Posterior vena cava (tissue), 2 donors: ENCODE data around the gene NUP205. TPM values are rescaled to one million over a fixed set of nuclear protein-coding genes. Genes with fewer than 3 reads are reported as not detected.
"Not testable (repeated sequence)": the region's sequence is repeated elsewhere in the genome, so short reads cannot be mapped to it uniquely, and the experiment has no call there.

Experiments
- DNase-seq: peaks from one replicate; pipeline ENCODE4 v3.0.0-alpha.2; 2020; ENCODE audit warnings: low spot score
- intact Hi-C, 2 donors: fragments of 100-400 bp; cut with DNase I; formaldehyde crosslinking; loops; one replicate each; pipeline versions ENCODE4 v1.14.1 to v1.14.2; 2022 to 2023
- total RNA-seq, 2 donors: library from RNA; stranded (reverse); fragmentation: NEBNext Ultra II Directional; extraction: Animal tissue kit (Norgen Biotek cat#: 25700); gene quantifications; one replicate each; pipeline ENCODE4 v1.2.1, GENCODE V29; 2021
- donor health status: DM: yes; HTN: yes; CAD: no.
- donor health status: DM: yes; HTN: yes; CAD: no.

NUP205 gene
- total RNA-seq, 2 donors from 2014 or later = 42.1 to 51.6 TPM

DNA sequence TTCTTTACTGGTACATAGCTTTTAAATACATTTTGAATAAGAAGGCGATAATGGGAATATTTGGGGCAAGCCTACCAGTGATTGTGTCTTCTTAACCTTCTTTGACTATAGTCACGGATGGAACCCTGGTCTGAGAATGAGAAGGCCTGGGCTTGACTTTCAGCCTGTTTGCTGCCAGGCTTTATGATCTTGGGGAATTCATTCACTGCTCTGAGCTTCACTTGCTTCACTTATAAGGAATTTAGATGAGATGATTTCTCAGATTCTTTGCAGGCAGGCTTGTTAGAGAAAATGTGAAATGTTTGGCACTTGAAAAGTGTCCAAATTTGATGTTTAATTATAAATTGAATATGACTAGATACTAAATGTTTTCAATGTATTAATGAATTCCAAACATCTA, 42.5 kb downstream of the NUP205 start:
- no peak for DNase-seq
- intact Hi-C loops = no loop called here

GRCh38 chr7:135601182-135601581, 43.5 kb downstream of the NUP205 start:
- intact Hi-C loops = no loop called here
- no peak for DNase-seq

GRCh38 chr7:135602304-135602703, 44.6 kb downstream of the NUP205 start:
- intact Hi-C loops = no loop called here
- DNase-seq = no peak

DNA sequence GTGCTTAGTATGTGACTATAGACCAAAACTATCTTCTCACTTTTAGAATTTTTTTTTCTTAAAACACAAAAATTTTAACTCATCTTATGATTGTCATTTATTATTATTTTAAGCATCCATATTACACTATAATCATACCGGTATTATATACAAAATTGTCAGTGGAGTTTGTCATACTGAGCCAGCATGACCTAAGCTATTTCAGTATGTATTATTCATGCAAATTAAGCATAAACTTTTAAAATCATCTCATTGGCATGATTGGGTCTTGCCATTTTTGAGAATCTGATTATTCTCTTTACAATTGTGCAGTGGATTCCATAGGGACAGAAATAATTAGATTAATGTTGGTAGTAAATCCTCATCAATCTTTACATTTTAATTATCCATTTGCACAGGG, 58.4 kb downstream of the NUP205 start:
- intact Hi-C loops = no loop called here

DNA sequence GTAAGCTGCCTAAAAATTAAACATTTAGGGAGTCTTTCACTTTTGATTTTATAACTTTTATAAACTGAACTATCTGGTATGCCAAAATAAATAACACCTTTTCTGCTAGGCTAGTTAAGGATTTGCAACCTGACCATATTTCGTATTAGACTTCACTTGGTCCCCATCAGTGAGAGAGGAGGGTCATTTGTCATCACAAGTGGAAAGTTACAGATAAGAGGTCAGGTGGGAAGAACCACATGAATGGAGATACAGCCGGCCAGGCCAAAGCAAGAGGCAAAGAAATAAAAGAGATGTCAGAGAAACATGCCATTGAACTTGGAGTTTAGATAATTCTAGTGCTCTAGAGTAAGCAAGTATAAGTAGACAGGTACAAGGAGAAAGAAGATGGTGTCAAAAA, 60.1 kb downstream of the NUP205 start:
- DNase-seq = no peak
- intact Hi-C loops = no loop called here

More for the DNA sequence above, 58.4 kb downstream of the NUP205 start:
- no peak for DNase-seq

DNA sequence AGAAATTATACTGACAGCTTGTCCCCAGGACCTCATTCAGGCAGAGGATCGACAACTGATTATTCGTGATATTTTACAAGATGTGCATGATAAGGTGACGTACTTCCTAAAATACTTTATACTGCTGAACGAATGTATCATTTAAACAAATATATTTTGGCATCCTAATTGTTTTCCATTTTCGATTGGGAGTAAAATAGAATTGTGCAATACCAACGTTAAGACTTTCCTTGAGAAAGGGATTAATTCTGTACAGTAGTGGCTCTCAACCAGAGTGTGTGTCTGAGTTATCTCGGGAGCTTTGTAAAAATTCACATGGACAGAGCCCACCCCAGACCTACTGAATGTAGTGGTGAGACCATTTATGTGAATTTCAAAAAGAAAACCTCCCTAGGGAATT, 60.8 kb downstream of the NUP205 start:
- intact Hi-C loops = no loop called here
- no peak for DNase-seq

GRCh38 chr7:135620447-135620846, 62.7 kb downstream of the NUP205 start:
- intact Hi-C loops = no loop called here
- DNase-seq = no peak

- intact Hi-C loops = no loop called here
- no peak for DNase-seq
Observed at GRCh38 chr7:135620980-135621850, 63.5 kb downstream of the NUP205 start.

GRCh38 chr7:135634191-135634878, 76.6 kb downstream of the NUP205 start:
- intact Hi-C loops = no loop called here
- no peak for DNase-seq

GRCh38 chr7:135639690-135640089, 82.0 kb downstream of the NUP205 start:
- intact Hi-C loops = loop anchor here in 1 of 2 donors (10.0 kb wide), 1 partner anchor 355 kb away; no protein-coding TSS in a partner anchor
- not testable (repeated sequence) for DNase-seq

GRCh38 chr7:135644154-135644553, 86.4 kb downstream of the NUP205 start:
- no peak for DNase-seq
- intact Hi-C loops = loop anchor here in 1 of 2 donors (10.0 kb wide), 1 partner anchor 359 kb away; no protein-coding TSS in a partner anchor

- DNase-seq = no peak
- intact Hi-C loops = loop anchor here in 1 of 2 donors (10.0 kb wide), 1 partner anchor 360 kb away; no protein-coding TSS in a partner anchor
Observed at GRCh38 chr7:135644729-135645128, 87.0 kb downstream of the NUP205 start.

- intact Hi-C loops = loop anchor here in 1 of 2 donors (10.0 kb wide), 1 partner anchor 361 kb away; no protein-coding TSS in a partner anchor
- no peak for DNase-seq
Observed at GRCh38 chr7:135645296-135645904, 87.7 kb downstream of the NUP205 start.

DNA sequence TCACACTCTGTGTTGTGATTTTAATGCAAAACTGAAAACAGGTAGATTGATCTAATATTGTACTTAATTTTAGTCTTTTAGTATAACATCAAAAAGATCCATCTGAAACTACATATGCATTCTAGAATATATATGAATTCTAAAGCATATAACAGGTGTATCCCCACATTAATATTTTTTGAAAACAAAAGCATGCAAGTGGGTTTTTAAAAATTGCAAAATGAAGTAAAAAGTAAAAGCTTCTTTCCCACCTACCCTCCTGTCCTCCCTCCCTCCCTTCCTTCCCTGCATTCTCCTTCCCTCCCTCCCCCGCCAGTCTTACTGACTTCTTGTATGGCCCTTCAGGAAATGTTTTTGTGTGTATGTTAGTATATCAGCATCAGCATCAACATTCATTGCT, 90.0 kb downstream of the NUP205 start:
- intact Hi-C loops = loop anchor here in 1 of 2 donors (10.0 kb wide), 1 partner anchor 363 kb away; no protein-coding TSS in a partner anchor
- no peak for DNase-seq

DNA sequence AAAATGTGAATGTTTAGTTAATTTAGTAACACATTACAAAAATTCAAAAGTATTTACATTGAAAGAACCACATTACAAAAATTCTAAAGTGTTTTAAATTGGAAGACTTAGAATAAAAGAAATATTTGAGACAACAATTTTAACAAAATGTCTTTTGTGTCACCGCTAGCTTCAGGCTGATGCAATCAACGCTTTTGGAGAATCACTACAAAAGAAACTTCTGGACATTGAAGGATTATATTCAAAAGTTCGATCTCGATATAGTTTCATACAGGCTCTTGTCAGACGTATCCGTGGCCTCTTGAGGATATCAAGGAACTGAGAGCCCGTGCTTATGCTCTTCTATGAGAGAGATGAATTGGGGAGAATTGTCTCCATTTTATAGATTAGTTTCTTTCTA, 90.5 kb downstream of the NUP205 start:
- no peak for DNase-seq
- intact Hi-C loops = loop anchor here in 1 of 2 donors (10.0 kb wide), 1 partner anchor 363 kb away; no protein-coding TSS in a partner anchor

DNA sequence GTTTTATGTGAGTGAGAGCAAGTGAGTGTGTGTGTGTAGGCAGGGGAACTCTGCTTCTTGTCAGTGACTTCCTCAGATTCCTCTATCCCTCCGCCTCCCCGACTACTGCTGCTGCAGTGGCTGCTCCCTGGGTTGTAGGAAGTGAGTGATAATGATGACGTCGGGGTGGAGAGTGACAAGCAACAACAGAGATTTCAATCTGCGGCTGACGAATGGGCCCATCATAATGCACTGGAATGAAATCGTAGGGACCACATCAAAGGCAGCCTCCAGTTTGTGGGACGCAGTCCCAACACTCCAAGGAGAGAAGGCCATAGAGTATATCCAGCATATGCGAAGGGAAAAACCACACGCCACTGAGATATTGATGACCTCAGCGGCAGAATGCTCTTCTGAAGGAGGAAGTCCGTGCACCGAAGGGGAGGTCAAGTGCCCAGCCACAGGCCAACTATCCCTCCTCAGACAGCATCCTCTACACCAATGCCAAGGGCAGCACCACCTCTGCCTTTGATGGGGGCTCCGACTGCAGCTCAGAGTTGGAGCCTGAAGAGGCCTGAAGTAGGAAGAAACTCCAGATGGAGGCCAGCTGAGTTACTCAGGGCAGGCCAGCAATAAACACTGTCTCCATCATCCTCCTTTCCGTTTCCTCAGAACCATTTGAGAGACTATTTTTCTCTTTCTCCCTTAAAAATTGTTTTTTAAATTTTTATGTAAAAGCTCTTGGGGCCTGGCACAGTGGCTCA, 93.3 kb downstream of the NUP205 start:
- DNase-seq = no peak
- intact Hi-C loops = no loop called here

DNA sequence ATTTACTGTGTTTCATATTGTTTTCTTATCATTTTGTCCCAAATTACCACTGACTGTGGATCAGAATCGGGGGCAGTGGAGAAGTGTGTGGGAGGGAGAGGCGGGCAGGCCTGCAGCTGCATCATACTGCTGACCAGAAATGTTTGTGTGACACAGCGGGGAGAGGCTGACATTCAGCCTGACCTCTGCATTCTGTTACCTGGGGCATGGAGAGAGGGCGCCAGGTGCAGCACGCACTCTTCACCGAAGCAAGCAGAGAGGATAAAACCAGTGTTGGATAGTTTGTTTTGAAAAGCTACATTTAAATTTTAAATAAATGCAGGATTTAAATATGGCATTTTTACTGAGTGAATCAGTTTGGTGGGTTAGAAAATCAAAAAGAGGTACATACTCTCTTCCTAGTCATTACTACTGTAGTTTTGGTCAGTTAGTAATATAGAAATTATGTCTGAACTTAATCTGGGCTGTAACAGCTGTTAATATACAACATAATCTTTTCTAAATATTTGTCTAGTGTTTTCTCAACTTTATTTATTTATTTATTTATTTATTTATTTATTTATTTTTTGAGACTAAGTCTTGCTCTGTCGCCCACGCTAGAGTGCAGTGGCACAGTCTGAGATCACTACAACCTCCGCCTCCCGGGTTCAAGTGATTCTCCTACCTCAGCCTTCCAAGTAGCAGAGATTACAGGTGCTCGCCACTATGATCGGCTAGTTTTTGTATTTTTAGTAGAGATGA, 95.8 kb downstream of the NUP205 start:
- no peak for DNase-seq
- intact Hi-C loops = loop anchor here in 1 of 2 donors (2.0 kb wide), 1 partner anchor 17 kb away; no protein-coding TSS in a partner anchor

- DNase-seq = no peak
- intact Hi-C loops = no loop called here
Observed at GRCh38 chr7:135658564-135658963, 100.8 kb downstream of the NUP205 start.
